SH-SY5Y (cell line): ENCODE data around the gene AP2A1.

ENCODE experiments used
- GATA2 ChIP-seq: IDR thresholded peaks from 2 replicates; pipeline ENCODE4 v1.6.1; 2011; ENCODE audit warnings: mild to moderate bottlenecking, low read depth, low read length
- GATA3 ChIP-seq: IDR thresholded peaks from 2 replicates; pipeline ENCODE4 v1.6.1; 2011; ENCODE audit warnings: low read depth, mild to moderate bottlenecking, low read length, moderate library complexity

The AP2A1 gene

DNA sequence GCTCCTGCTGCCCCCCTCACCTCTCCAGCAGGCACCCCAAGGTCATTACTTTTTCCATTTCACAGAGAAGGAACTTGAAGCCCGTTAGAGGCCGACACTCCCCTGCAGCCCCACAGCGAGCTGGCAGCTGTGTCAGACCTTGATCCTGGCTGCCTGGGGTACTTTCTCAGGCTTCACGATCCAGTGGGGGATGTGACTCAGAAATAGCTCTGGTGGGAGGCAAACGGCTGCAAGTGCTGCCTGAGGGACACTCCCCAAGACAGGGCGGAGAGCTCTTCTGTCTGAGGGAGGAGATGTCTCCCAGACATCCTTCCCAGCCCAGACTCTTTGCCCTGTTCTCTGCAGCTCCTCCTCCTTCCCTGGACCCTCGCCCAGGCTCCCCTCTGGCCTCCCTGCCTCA lies 8.5 kb upstream of the AP2A1 start:
- TF ChIP-seq GATA3 (no peak), GATA2 (no peak)

DNA sequence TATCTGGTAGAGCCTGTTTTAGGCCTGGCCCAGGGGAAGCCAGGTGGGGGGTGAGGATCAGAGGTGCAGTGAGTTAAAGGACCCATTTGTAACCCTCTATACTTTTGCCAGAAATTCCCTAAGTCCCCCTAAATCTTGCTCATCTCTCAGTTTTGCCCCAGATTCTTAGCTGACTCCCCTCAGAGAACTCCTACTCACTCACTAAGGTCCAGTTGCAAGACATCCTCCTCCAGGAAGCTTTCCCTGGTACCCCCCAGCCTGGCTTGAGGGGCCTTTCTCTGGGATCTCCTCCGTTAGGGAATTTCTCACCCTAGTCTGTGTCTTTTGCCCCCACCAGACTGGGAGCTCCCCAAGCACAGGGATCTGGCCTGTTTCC lies 5.6 kb upstream of the AP2A1 start:
- no peak for TF ChIP-seq GATA3
- no peak for TF ChIP-seq GATA2

DNA sequence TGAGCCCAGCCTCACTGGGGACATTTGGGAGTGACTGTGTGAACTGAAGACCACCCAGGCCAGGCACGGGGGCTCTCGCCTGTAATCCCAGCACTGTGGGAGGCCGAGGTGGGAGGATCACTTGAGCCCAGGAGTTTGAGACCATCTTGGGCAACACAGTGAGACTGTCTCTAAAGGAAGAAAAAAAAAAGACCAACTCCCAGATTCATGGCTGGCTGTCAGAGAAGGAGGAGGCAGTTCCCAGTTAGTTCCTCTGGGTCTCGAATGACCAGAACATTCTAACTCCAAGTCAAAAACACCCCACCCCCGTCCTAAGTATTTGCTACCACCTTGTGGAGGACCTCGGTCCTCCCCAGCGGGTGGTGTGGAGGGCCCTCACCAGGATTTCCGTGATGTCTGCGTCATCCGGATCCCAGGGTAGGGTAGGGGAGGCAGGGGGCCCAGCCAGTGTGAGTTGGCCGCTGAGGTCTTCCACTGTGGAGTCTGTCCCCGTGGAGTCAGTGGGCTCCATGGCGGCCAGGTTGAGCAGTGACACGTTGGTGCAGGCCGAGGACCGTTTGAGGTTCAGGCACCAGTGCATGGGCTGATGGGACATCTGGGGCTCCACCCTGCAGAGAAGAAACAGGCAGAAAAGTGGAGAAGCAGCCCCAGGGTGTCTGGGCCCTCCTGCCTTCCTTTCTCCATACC lies 5.0 kb upstream of the AP2A1 start:
- TF ChIP-seq GATA3 = no peak
- no peak for TF ChIP-seq GATA2

DNA sequence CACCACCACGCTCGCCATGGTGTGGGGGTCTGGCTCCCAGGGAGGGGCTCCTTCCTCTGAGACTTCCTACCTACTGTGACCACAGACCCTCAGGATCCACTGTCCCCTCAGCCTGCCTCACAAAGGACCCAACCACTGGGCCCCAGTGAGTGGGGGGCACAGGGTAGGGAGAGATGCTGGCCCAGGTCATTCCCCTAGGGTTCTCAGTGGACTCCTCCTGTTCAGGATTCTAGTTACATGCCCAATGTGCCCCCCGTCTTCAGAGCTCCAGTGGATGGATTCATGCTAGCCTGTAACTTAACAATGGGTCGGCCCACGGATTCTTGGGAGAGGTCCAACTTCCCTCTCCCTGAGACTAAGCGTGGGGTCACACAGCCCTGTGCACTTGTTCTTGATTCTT lies 3.6 kb upstream of the AP2A1 start, which contains the start of gene TSKS:
Gene TSKS, minus strand, starts transcription at position 77 of the 400 bp plus-strand sequence. Its CDS starts 59 bp downstream, at position 18.
- no peak for TF ChIP-seq GATA2
- TF ChIP-seq GATA3 = no peak

DNA sequence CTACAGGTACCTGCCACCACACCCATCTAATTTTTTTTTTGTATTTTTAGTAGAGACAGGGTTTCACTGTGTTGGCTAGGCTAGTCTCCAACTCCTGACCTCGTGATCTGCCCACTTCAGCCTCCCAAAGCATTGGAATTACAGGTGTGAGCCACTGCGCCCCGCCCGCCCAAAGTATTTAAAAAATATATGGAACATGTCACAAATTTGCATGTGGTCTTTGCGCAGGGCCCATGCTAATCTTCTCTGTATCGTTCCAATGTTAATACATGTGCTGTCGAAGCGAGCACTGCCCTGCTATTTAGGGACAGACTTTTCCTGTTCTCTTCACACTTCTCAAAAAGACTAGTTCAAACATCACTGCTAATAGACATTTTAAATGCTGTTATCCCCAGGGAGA lies 2.5 kb upstream of the AP2A1 start:
- no peak for TF ChIP-seq GATA3
- no peak for TF ChIP-seq GATA2

DNA sequence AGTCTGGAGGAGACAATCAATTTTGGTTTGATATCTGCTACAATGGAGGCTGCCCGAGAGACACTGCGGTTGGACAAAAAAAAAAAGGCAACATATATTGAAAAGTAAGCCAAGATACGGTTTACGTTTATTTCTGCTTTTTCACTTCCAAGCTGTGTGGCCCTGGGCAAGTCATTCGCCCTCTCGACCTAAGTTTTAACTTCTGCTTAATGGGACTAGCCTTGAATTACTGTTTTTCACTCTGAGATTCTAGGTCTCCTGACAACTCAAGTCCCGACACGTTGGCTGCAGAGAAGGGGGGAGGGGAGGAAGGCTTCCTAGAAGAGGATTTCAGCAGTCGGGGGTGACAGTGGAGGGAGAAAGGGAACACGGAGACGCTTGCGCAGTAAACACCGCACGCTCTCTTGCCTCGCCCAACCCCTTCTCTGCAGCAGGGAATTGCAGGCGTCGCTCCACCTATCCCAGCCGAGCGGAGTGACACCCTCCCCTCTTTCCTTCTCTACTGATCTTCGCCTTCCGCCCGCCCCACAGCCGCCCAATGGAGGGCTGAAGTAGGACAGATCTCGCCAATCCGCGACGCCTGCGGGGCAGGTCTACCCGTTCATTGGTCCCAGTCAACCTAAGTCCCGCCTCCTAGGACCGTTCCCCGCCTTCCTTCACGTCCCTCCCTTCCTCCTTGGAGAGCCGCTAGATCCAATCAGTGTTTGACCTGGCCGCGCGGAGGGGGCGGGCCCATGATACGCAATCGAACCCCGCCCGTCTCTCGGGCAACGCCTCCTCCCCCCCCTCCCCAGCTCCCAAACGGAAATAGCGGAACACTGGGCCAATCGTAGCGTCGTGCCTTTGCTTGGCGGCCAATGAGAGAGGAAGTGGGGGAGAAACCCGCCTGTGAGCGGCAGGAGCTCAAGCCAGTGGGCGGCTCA lies 533 bp upstream of the AP2A1 start:
- TF ChIP-seq GATA2 (no peak), GATA3 (no peak)

DNA sequence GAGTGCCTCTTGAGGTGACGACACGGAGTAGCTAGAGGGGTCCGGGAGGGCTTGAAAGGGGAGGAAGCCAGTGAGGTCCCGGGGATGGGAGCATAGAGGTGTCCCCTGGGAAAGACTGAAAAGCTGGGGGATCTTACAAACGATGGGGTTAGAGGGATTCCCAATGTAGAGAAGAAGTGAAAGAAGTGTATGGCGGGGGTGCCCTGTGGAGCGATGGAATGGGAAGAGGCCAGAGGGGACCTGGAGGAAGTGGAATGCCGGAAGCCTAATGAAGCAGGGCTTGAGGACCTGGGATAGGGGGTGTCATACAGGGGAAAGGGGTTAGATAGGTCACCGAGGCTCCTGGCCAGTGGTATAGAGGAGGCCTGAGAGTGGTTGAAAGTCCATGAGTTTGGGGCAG lies 580 bp downstream of the AP2A1 start:
- TF ChIP-seq GATA3 (no peak), GATA2 (no peak)

DNA sequence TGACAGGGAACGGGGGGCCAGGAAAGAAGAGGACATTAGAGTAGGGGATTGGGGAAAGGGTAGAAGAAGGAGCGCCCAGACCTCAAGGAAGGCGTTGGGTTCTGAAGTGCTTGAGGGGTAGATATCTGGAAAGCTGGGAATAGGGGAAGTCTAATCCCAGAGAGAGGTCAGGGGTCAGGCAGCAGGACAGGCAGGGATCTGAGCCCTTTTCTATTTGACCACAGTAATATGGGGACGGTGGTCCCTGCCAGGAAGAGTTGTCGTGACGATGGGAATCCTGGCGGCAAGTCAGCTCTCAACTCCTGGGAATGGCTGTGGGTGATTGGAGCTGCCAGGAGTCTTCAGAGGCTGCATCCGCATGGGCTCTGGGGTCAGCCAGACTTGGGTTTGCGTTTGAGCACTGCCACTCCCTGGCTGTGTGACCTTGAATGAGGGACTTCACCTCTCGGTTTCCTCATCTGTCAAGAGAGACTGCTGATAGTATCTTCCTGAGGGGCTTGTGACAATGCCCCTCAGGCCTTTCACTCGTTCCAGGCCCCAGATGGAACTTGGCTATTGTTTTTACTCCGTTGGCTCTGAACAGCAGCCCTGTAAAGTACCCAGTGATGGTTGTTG lies 1.3 kb downstream of the AP2A1 start:
- TF ChIP-seq GATA2 = no peak

DNA sequence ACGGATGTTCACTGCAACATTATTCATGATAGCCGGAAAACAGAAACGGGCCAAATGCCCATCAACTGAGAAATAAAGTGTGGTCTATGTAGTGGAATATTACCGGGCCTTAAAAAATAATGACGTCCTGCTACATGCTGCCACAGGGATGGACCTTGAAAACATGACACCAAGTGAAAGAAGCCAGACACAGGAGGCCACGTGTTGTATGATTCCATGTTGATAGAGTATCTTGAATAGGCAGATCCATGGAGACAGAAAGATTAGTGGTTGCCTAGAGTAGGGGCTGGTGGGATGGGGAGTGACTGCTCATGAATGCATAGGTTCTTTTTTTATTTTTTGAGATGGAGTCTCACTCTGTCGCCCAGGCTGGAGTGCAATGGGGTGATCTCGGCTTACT lies 3.7 kb downstream of the AP2A1 start:
- TF ChIP-seq GATA2 (no peak), GATA3 (no peak)

DNA sequence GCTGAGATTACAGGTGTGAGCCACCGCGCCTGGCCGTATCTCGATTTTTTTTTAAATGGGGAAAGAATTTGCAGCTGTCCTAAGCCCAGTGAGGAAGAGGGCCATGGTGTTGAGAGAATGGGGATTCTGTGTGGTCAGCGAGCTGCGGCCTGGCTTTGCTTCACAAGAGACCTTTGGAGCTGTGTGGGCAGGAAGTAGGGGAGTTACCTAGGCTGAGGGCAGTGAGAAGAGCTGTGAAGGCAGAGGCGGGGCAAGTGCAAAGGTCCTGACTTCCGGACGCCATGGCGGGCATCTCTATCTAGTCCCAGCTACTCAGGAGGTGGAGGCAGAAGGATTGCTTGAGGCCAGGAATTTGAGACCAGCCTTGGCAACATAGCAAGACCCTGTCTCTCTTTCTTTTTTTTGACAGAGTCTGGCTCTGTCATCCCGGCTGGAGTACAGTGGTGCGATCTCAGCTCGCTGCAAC lies 4.9 kb downstream of the AP2A1 start:
- TF ChIP-seq GATA2 (no peak), GATA3 (no peak)

DNA sequence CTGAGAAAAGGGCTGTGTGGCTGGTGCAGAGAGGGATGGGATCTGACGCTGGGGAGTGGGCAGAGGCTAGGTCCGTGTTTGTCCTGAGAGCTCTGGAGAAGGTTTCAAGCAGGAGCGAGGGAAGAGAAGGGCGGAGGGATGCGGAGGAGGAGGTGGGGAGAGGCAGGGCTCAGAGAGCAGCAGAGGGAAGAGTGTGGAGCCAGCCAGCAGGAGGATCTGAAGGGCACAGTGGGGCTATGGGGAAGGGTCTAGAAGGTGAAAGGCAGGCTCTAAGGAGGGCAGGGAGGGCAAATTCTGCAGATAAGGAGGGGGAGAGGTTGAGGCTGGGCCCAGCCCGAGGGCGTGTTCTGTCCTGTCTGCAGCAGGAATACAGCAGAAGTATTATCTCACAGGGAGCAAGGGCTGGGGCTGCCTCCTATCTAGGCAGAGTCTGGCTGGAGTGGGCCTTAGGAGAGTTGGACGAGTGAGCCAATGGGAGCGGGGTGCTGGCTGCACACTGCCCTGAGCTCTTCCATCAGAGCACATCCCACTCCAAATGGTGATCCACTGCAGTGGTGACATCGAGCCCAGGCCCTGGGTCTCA lies 6.1 kb downstream of the AP2A1 start:
- TF ChIP-seq GATA3 (no peak), GATA2 (no peak)

DNA sequence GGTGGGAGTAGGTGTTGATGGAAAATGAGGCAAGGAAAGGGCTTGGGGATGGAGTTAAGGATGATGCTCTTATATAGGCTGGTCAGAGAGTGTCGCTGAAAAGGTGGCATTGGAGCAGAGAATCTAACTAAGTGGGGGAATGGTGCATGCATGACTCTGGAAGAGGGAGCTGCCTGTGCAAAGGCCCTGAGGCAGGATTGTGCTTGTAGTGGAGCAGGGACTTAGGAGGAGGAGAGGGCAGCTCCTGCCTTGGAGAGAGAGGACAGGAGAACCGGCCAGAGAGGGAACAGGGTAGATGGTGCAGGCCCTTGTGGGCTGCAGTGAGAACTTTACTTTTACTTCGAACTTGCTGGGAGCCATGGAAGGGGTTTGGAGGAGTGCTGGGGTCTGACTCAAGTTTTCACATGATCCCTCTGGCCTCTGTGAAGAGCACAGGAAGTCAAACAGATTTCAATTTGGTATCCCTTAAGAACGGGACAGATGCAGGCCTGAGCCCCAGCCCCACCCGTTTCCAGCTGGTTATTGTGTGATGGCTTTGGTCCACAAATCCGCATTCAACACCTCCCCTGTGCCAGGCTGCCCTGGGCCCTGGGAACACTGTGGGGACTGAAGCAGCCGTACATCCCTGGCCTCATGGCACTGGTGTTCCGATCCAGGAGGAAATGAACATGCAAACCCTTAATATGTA lies 7.0 kb downstream of the AP2A1 start:
- TF ChIP-seq GATA3 = no peak
- TF ChIP-seq GATA2 = no peak

DNA sequence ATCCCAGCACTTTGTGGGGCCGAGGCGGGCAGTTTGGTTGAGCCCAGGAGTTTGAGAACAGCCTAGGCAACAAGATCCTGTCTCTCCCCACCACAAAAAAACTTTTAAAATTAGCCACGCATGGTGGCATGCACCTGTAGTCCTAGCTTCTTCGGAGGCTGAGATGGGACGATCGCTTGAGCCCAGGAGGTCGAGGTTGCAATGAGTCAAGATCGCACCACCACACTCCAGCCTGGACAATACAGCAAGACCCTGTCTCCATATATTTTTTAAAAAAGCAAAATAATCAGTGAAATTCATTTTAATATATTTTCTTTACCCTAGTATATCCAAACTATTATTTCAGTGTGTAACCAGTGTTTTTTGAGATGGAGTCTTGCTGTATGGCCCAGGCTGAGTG lies 8.2 kb downstream of the AP2A1 start:
- TF ChIP-seq GATA2 = no peak
- no peak for TF ChIP-seq GATA3
